OCI-LY1 (cell line): Measurements from ENCODE around the gene SDR39U1.

Source experiments
- H2AFZ ChIP-seq: fragments of 200-600 bp; sonication (generic), shearing (Covaris generic); 2 replicates; pipeline ENCODE4 v1.6.0; 2014; ENCODE audit warnings: antibody characterized with exemption, mild to moderate bottlenecking, low read length
- H3F3A ChIP-seq: fragments of 200-600 bp; sonication (generic), shearing (Covaris generic); 2 replicates; pipeline ENCODE4 v1.6.0; 2014; ENCODE audit warnings: mild to moderate bottlenecking, antibody characterized with exemption, low read length, moderate library complexity; ENCODE audit not compliant: insufficient read depth
- H3K27ac ChIP-seq: fragments of 200-600 bp; sonication (generic); 2 replicates; pipeline ENCODE4 v1.5.1; 2014; ENCODE audit warnings: low read length, mixed run types, mild to moderate bottlenecking, low read depth; ENCODE audit not compliant: poor library complexity, severe bottlenecking
- H3K27me3 ChIP-seq: fragments of 200-600 bp; sonication (generic); 2 replicates; pipeline ENCODE4 v1.6.0; 2014; ENCODE audit warnings: antibody characterized with exemption, mild to moderate bottlenecking, low read length, moderate library complexity; ENCODE audit not compliant: insufficient read depth
- H3K36me3 ChIP-seq: fragments of 200-600 bp; sonication (generic); 2 replicates; pipeline ENCODE4 v1.6.1; 2014; ENCODE audit warnings: mild to moderate bottlenecking, antibody characterized with exemption, low read length, moderate library complexity, mixed read lengths; ENCODE audit not compliant: insufficient read depth
- H3K4me1 ChIP-seq: fragments of 200-600 bp; sonication (generic); 2 replicates; pipeline ENCODE4 v1.5.1; 2014; ENCODE audit warnings: mild to moderate bottlenecking, low read length, moderate library complexity; ENCODE audit not compliant: insufficient read depth, severe bottlenecking
- H3K4me2 ChIP-seq: fragments of 200-600 bp; sonication (generic), shearing (Covaris generic); 2 replicates; pipeline ENCODE4 v1.6.1; 2014; ENCODE audit warnings: low read length
- H3K4me3 ChIP-seq: fragments of 200-600 bp; sonication (generic); 2 replicates; pipeline ENCODE4 v1.5.1; 2014; ENCODE audit warnings: low read length, low read depth, mild to moderate bottlenecking, mixed read lengths; ENCODE audit not compliant: poor library complexity, severe bottlenecking
- H3K79me2 ChIP-seq: fragments of 200-600 bp; shearing (Covaris generic); 2 replicates; pipeline ENCODE4 v1.6.1; 2016; ENCODE audit warnings: mixed run types, low read length, mixed read lengths; ENCODE audit not compliant: insufficient read depth
- H3K9ac ChIP-seq: fragments of 200-600 bp; sonication (generic), shearing (Covaris generic); 2 replicates; pipeline ENCODE4 v1.6.1; 2014; ENCODE audit warnings: mild to moderate bottlenecking, low read length, mixed read lengths
- H3K9me2 ChIP-seq: fragments of 200-600 bp; sonication (generic), shearing (Covaris generic); 2 replicates; pipeline ENCODE4 v1.6.1; 2014; ENCODE audit warnings: low read depth, mild to moderate bottlenecking, low read length, mixed read lengths
- H3K9me3 ChIP-seq: fragments of 200-600 bp; shearing (Covaris generic); 2 replicates; pipeline ENCODE4 v1.6.1; 2014; ENCODE audit warnings: low read length, mixed read lengths
- H4K20me1 ChIP-seq: fragments of 200-600 bp; sonication (generic), shearing (Covaris generic); 2 replicates; pipeline ENCODE4 v1.6.0; 2016; ENCODE audit warnings: mild to moderate bottlenecking, low read length; ENCODE audit not compliant: insufficient read depth
- CTCF ChIP-seq: fragments of 200-600 bp; sonication (generic), shearing (Covaris generic); IDR thresholded peaks from 2 replicates; pipeline ENCODE4 v1.5.1; 2017; ENCODE audit warnings: mild to moderate bottlenecking, antibody characterized with exemption, low read length, moderate library complexity, mixed read lengths
- EZH2 ChIP-seq: fragments of 200-600 bp; sonication (generic), shearing (Covaris generic); IDR thresholded peaks from 2 replicates; pipeline ENCODE4 v1.8.0; 2017; ENCODE audit warnings: borderline replicate concordance, mixed run types, mild to moderate bottlenecking, antibody characterized with exemption, low read length, moderate library complexity, mixed read lengths

Gene SDR39U1

GRCh38 chr14:24409956-24410355 is 32.6 kb downstream of the SDR39U1 start:
- Histone ChIP-seq H4K20me1 (no peaks in the 10 kb centered on the region), H3F3A (no peaks in the 10 kb centered on the region), H3K27ac (peak overlapping the region; percentile 61), H3K4me1 (peaks cover 28% of the 10 kb centered on the region), H3K9me2 (no peaks in the 10 kb centered on the region), H2AFZ (no peak overlapping the region), H3K4me3 (no peak overlapping the region), H3K4me2 (no peak overlapping the region), H3K79me2 (no peaks in the 10 kb centered on the region), H3K27me3 (no peaks in the 10 kb centered on the region), H3K9me3 (no peaks in the 10 kb centered on the region), H3K9ac (no peak overlapping the region), H3K36me3 (no peaks in the 10 kb centered on the region)
- TF ChIP-seq EZH2 (no peak), CTCF (no peak)

- Histone ChIP-seq H3F3A (no peaks in the 10 kb centered on the region), H3K9me3 (no peaks in the 10 kb centered on the region), H3K9me2 (no peaks in the 10 kb centered on the region), H3K9ac (no peak overlapping the region; the same call in 1 of the 2 replicates), H3K4me2 (no peak overlapping the region; the same call in 1 of the 2 replicates), H3K4me3 (no peak overlapping the region), H3K36me3 (no peaks in the 10 kb centered on the region), H2AFZ (no peak overlapping the region), H3K4me1 (peaks cover 28% of the 10 kb centered on the region), H3K27me3 (no peaks in the 10 kb centered on the region), H3K79me2 (no peaks in the 10 kb centered on the region), H4K20me1 (no peaks in the 10 kb centered on the region), H3K27ac (peak overlapping the region; percentile 61)
- TF ChIP-seq CTCF (no peak), EZH2 (no peak)
Measured at GRCh38 chr14:24409192-24409591, 33.4 kb downstream of the SDR39U1 start.

GRCh38 chr14:24408764-24409163 is 33.8 kb downstream of the SDR39U1 start:
- Histone ChIP-seq H3K9me3 (no peaks in the 10 kb centered on the region), H3K4me3 (no peak overlapping the region), H3K36me3 (no peaks in the 10 kb centered on the region), H3K4me2 (no peak overlapping the region; the same call in 1 of the 2 replicates), H3K27ac (peak overlapping the region; percentile 61), H2AFZ (no peak overlapping the region), H3K4me1 (peaks cover 28% of the 10 kb centered on the region), H3K79me2 (no peaks in the 10 kb centered on the region), H3K9ac (no peak overlapping the region; the same call in 1 of the 2 replicates), H3K27me3 (no peaks in the 10 kb centered on the region), H3F3A (no peaks in the 10 kb centered on the region), H4K20me1 (no peaks in the 10 kb centered on the region), H3K9me2 (no peaks in the 10 kb centered on the region)
- no peak for TF ChIP-seq CTCF
- TF ChIP-seq EZH2, result no peak
